MCF 10A (cell line): Measurements from ENCODE around the gene CD48. TPM values are rescaled to one million over a fixed set of nuclear protein-coding genes. Genes with fewer than 3 reads are reported as not detected.

ENCODE experiments used
- BruUV-seq: library from RNA; stranded (reverse); fragments of 400-500 nt; replicated peaks from 2 replicates; lab custom pipeline; 2021; lab: Mats Ljungman, UMichigan
- CTCF ChIA-PET: fragments of 300-600 bp; sonication (Branson Sonifier 250); formaldehyde crosslinking; extraction: SDS; loops from one replicate; lab custom pipeline; 2021; ENCODE audit warnings: antibody characterized with exemption, inconsistent platforms; lab: Yijun Ruan, JAX
- POLR2A ChIA-PET: fragments of 300-600, 350-650 bp; sonication (Branson Sonifier 250); formaldehyde crosslinking; extraction: SDS; loops from one replicate; lab custom pipeline; 2020; ENCODE audit warnings: antibody characterized with exemption, inconsistent platforms; lab: Yijun Ruan, JAX
- DNase-seq: peaks from one replicate; pipeline ENCODE4 v3.0.0-alpha.2; 2018; ENCODE audit not compliant: unreplicated experiment
- H3K27ac Mint-ChIP-seq: one replicate; pipeline ENCODE4 v1.8.0; 2022; ENCODE audit warnings: mild to moderate bottlenecking, low read depth, mixed read lengths; ENCODE audit not compliant: unreplicated experiment
- H3K27me3 Mint-ChIP-seq: one replicate; pipeline ENCODE4 v1.8.0; 2022; ENCODE audit warnings: mixed read lengths; ENCODE audit not compliant: insufficient read depth, unreplicated experiment
- H3K36me3 Mint-ChIP-seq: one replicate; pipeline ENCODE4 v1.8.0; 2022; ENCODE audit warnings: mild to moderate bottlenecking, moderate library complexity, mixed read lengths; ENCODE audit not compliant: insufficient read depth, unreplicated experiment
- H3K4me1 Mint-ChIP-seq: one replicate; pipeline ENCODE4 v1.8.0; 2022; ENCODE audit warnings: mixed read lengths; ENCODE audit not compliant: insufficient read depth, unreplicated experiment
- H3K4me3 Mint-ChIP-seq: one replicate; pipeline ENCODE4 v1.8.0; 2022; ENCODE audit warnings: mild to moderate bottlenecking, moderate library complexity, mixed read lengths; ENCODE audit not compliant: unreplicated experiment
- H3K9me3 Mint-ChIP-seq: one replicate; pipeline ENCODE4 v1.8.0; 2022; ENCODE audit warnings: mixed read lengths; ENCODE audit not compliant: unreplicated experiment
- intact Hi-C: fragments of 100-400 bp; cut with micrococcal nuclease; formaldehyde crosslinking; loops from 2 replicates; pipeline ENCODE4 v1.14.1; 2022
- total RNA-seq: library from RNA; stranded (reverse); gene quantifications from 2 replicates; pipeline ENCODE4 v1.2.3, GENCODE V29; 2022
- TF ChIP-seq, protein P1 (sequence below): fragments of 200-600 bp; IDR thresholded peaks from one replicate; pipeline ENCODE4 v1.8.0; 2022; ENCODE audit warnings: antibody characterized with exemption, mild to moderate bottlenecking; ENCODE audit not compliant: unreplicated experiment

CD48 gene
- total RNA-seq, 1 experiment from 2014 or later = not detected

DNA sequence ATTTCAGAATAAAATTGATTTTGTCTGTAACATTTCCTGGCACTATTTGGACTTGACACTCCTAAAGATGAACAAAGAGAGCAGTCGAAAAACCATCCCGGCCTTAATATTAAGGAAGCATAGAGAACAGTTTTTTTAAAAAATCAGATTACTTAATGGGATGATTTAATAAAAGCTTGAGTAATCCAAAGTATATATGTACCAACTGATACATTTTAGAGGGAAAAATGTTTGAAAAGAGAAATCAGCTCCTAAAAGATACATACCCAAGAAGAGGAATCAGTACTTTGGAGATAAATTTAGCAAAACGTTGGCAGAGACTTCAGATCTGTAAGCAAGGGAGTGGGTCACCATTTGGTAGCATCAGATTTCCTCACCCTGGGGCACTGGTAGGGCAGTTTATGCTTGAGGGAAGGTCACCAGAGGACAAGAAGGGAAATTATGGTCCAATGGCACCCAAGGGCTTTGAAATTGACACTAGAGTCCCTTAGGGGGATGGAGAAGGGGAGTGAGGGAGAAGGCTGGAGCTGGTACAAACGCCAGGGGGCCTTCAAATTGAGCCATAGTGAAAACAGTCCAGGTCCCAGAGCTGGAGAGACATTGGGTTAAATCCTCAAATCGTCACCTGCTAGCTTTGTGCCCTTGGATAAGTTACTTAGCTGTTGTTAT, 33.4 kb upstream of the CD48 start:
- Mint-ChIP-seq H3K27ac (no peak overlapping the region), H3K4me3 (no peak overlapping the region), H3K9me3 (no peaks in the 10 kb centered on the region), H3K4me1 (peaks cover 12% of the 10 kb centered on the region), H3K27me3 (no peaks in the 10 kb centered on the region), H3K36me3 (peaks cover 11% of the 10 kb centered on the region)
- intact Hi-C loops = no loop called here
- TF ChIP-seq, protein P1, sequence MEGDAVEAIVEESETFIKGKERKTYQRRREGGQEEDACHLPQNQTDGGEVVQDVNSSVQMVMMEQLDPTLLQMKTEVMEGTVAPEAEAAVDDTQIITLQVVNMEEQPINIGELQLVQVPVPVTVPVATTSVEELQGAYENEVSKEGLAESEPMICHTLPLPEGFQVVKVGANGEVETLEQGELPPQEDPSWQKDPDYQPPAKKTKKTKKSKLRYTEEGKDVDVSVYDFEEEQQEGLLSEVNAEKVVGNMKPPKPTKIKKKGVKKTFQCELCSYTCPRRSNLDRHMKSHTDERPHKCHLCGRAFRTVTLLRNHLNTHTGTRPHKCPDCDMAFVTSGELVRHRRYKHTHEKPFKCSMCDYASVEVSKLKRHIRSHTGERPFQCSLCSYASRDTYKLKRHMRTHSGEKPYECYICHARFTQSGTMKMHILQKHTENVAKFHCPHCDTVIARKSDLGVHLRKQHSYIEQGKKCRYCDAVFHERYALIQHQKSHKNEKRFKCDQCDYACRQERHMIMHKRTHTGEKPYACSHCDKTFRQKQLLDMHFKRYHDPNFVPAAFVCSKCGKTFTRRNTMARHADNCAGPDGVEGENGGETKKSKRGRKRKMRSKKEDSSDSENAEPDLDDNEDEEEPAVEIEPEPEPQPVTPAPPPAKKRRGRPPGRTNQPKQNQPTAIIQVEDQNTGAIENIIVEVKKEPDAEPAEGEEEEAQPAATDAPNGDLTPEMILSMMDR = no peak
- ChIA-PET CTCF (interaction anchor here (0.5 to 1.8 kb wide), 8 partner anchors 12 to 336 kb away, joined by 3 to 4 read pairs (median 4); partner anchors contain the start of gene ITLN2), POLR2A (interaction anchor here (0.6 to 1.7 kb wide), 7 partner anchors 12 to 1814 kb away, joined by 3 to 7 read pairs (median 3); no protein-coding TSS in a partner anchor)
- no peak for DNase-seq
- BruUV-seq = no TSS peak

DNA sequence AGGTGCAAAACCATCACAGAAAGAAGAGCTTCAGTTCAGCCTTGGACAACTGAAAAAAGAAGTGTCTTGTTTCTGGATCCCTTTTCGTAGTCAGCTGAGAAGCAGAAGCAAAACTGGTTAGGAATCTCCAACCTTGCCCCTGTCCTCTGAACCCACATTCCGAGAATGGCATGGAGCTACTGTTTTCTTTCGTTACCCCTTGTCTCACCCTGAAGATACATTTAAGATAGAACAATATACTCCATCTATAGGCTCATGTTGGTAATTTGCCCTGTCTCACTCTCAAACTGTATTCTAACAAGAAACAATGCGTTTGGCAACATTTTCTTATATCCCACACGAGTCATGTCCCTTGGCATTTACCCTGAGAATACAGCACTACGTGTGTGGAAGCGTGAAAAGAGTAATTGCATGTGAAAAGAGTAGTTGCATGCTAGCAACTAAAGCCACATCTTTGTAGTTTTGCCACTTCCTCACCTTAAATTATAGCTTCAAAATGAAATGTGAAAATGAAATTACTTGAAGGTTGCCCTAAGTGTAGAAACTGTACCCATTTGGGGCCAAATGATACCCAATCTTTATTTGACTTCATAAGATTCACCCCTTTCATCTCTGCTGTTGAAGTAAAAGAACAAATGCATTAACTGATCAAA, 32.7 kb upstream of the CD48 start:
- Mint-ChIP-seq H3K27ac (no peak overlapping the region), H3K4me1 (peaks cover 14% of the 10 kb centered on the region), H3K27me3 (no peaks in the 10 kb centered on the region), H3K4me3 (no peak overlapping the region), H3K9me3 (no peaks in the 10 kb centered on the region), H3K36me3 (peaks cover 11% of the 10 kb centered on the region)
- TF ChIP-seq, protein P1 = no peak
- ChIA-PET CTCF (interaction anchor here (0.6 to 1.8 kb wide), 7 partner anchors 11 to 245 kb away, joined by 3 to 5 read pairs (median 4); partner anchors contain the start of gene ITLN2), POLR2A (interaction anchor here (0.6 to 1.7 kb wide), 4 partner anchors 17 to 1814 kb away, joined by 3 to 7 read pairs (median 3); no protein-coding TSS in a partner anchor)
- no TSS peak for BruUV-seq
- DNase-seq = no peak
- intact Hi-C loops = no loop called here

- Mint-ChIP-seq H3K4me3 (no peak overlapping the region), H3K36me3 (peaks cover 11% of the 10 kb centered on the region), H3K27ac (no peak overlapping the region), H3K27me3 (no peaks in the 10 kb centered on the region), H3K9me3 (no peaks in the 10 kb centered on the region), H3K4me1 (peaks cover 12% of the 10 kb centered on the region)
- POLR2A ChIA-PET = no interaction called here
- no peak for DNase-seq
- intact Hi-C loops = no loop called here
- CTCF ChIA-PET = interaction anchor here (1.0 to 1.4 kb wide), 2 partner anchors 34 to 247 kb away, joined by 3 to 4 read pairs; no protein-coding TSS in a partner anchor
- TF ChIP-seq, protein P1 = no peak
- no TSS peak for BruUV-seq
These were observed 31.6 kb upstream of the CD48 start for GRCh38 chr1:160743266-160743665.
